Measurements from ENCODE around the gene BBS9. TPM values are rescaled to one million over a fixed set of nuclear protein-coding genes. Genes with fewer than 3 reads are reported as not detected.

BBS9 gene
- total and polyA plus RNA-seq, 5 donors = 4.5 to 18.1 (median 13.6) TPM

DNA sequence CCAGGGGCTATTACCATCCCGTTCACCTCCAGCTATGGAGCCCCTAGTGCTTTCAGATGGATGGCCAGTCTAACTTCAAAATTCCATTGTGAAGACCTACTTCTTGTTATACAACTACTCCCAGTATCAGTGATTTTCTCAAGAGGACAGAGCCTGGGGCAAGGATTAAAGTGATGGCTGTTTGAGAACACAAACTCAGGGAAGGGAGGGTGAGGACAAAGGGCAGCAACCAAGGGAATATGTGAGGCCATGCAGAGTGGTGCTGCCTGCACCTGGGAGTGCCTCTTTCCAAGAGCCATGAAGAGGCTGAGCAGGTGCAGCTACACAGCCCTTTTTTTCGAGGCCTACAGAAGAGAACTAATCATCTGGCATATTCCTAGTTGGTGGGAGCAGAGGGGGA lies 472.5 kb downstream of the BBS9 start:
- intact Hi-C loops (cut with DNase I) = no loop called here
- H3K27me3 ChIP-seq (ENCODE audit: control insufficient read depth, insufficient read depth) = no peaks in the 10 kb centered on the region
- no peaks in the 10 kb centered on the region for H3K4me1 ChIP-seq (ENCODE audit: control insufficient read depth, insufficient read depth, low read length)
- H3K9me3 ChIP-seq (ENCODE audit: control insufficient read depth, low read length) = no peaks in the 10 kb centered on the region
- DNase-seq (no peak), ATAC-seq (no peak)
- no peak overlapping the region for H3K4me3 ChIP-seq (ENCODE audit: low read length)
- H3K27ac ChIP-seq (ENCODE audit: low read length) = no peak overlapping the region
- WGBS = 93% methylated on average over 2 of the region's 2 CpGs

DNA sequence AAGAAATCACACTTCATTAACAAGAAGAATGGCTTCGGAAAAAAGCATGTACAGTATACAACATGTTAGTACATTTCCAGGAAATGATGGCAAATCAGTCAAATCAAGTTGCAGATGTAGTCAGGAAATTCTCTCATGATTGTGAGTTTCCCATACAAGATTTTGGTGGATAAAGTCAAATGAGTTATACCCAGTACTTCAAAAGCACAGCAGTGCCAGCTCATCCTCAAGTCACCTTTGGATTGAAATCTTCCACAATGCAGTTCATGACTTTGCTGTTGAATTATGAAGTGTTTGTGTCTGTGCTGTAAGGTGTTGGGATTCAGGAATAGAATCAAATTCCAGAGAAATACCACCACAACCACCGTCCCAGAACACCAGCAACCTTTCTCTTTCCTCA lies 474.7 kb downstream of the BBS9 start:
- 67% methylated on average over 2 of the region's 2 CpGs for WGBS
- intact Hi-C loops (cut with DNase I) = no loop called here
- Histone ChIP-seq H3K4me1 (ENCODE audit: control insufficient read depth, insufficient read depth, low read length) (no peaks in the 10 kb centered on the region), H3K27me3 (ENCODE audit: control insufficient read depth, insufficient read depth) (no peaks in the 10 kb centered on the region), H3K27ac (ENCODE audit: low read length) (no peak overlapping the region), H3K9me3 (ENCODE audit: control insufficient read depth, low read length) (no peaks in the 10 kb centered on the region), H3K4me3 (ENCODE audit: low read length) (no peak overlapping the region)
- DNase-seq = no peak
- no peak for ATAC-seq

DNA sequence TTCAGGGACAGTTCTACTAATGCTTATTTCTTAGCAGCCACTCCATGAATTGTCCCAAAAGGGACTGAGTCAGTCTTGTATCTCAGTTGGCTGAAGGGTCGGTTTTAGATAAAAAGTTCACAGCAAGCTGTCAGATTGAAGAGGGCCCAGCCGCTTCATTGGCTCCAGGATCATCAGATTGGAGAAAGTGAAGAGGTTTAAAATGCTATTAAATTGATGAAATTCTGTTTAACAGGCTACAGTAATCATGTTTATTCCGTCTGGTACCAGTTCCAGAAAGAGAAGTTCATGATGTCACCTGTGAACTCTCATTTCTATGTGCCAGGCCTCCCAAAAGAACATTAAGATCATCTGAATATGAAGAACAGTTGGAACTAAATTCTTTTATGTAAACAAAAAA lies 481.6 kb downstream of the BBS9 start:
- DNase-seq (peak in 1 of 3 donors; percentile 11), ATAC-seq (no peak)
- Histone ChIP-seq H3K27me3 (ENCODE audit: control insufficient read depth, insufficient read depth) (no peaks in the 10 kb centered on the region), H3K27ac (ENCODE audit: low read length) (no peak overlapping the region), H3K9me3 (ENCODE audit: control insufficient read depth, low read length) (no peaks in the 10 kb centered on the region), H3K4me1 (ENCODE audit: control insufficient read depth, insufficient read depth, low read length) (no peaks in the 10 kb centered on the region), H3K4me3 (ENCODE audit: low read length) (no peak overlapping the region)
- intact Hi-C loops (cut with DNase I) = no loop called here
- 58% methylated on average over 3 of the region's 3 CpGs for WGBS

DNA sequence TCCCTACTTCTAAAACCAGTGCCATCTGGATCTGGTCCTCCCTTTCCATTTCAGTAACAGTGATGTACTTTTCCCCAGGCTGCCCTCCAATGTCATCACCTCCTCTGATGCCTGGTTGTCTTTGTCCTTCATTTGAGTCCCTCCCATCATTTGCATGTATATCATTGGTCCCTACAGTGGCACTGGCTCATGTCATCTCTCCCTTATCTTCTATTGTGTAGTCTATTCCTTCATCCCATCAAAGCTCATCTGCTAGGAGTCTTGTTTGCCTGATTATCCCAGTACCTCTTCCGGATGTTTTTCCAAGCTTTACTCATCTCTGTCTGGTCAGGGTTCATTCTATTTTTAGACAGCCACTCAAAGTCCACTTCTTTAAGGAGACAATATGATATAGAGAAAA lies 483.1 kb downstream of the BBS9 start:
- Histone ChIP-seq H3K9me3 (ENCODE audit: control insufficient read depth, low read length) (no peaks in the 10 kb centered on the region), H3K27ac (ENCODE audit: low read length) (no peak overlapping the region), H3K4me1 (ENCODE audit: control insufficient read depth, insufficient read depth, low read length) (no peaks in the 10 kb centered on the region), H3K4me3 (ENCODE audit: low read length) (no peak overlapping the region), H3K27me3 (ENCODE audit: control insufficient read depth, insufficient read depth) (no peaks in the 10 kb centered on the region)
- DNase-seq (no peak), ATAC-seq (no peak)
- intact Hi-C loops (cut with DNase I) = no loop called here
- 57% methylated on average over 1 of the region's 1 CpG for WGBS

DNA sequence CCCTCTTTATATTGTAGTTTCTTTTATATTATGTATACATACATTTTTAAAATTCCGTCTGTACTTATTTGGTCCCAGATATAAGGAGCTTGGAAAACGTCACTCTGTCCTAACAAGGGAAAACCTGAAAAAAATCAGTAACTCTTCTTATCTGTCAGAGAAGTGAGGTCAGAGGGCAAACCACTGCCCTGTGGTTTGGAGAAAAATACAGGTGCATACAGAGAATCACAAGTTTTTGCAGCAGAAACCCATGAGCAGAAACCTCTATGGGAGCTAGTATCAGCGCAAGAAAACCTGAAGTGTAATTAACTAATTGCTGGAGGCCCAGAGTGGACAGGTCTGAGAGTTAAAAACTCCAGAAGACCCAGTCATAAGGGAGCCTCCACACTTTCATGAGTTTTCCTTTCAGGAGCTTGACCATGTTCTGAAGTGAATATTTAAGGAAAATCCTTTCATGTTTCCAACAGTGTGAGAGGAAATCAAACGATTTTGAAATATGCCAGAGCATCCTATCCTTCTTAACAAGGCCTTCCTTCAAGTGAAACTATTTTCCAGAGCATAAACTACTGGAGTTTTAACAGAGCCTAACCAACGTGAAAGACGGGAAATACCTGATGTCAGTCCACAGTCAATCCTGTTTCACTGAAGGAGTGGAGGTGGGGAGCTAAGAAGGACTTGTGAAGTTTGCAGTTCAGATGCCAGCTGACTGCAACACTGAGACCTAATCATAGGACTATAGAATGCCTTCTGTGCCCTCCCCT lies 485.2 kb downstream of the BBS9 start:
- Histone ChIP-seq H3K27ac (ENCODE audit: low read length) (no peak overlapping the region), H3K4me3 (ENCODE audit: low read length) (no peak overlapping the region), H3K4me1 (ENCODE audit: control insufficient read depth, insufficient read depth, low read length) (no peaks in the 10 kb centered on the region), H3K9me3 (ENCODE audit: control insufficient read depth, low read length) (no peaks in the 10 kb centered on the region), H3K27me3 (ENCODE audit: control insufficient read depth, insufficient read depth) (no peaks in the 10 kb centered on the region)
- 88% methylated on average over 6 of the region's 6 CpGs for WGBS
- DNase-seq (no peak), ATAC-seq (no peak)
- intact Hi-C loops (cut with DNase I) = no loop called here

- intact Hi-C loops (cut with DNase I) = no loop called here
These were observed 487.4 kb downstream of the BBS9 start for GRCh38 chr7:33616752-33617151.

DNA sequence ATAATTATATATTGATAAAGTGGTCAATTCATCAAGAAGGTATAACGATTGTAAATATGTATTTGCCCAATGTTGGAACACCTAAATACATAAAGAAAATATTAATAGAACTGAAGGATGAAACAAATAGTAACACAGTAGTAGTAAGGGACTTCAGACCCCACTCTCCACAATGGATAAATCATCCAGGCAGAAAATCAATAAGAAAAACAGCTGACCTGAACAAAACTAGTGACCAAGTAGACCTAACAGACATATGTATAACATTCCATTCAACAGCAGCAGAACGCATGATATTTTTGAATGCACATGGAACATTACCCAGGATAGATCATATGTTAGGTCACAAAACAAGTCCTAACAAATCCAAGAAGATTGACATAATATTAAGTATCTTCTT lies 489.9 kb downstream of the BBS9 start:
- DNase-seq (no peak), ATAC-seq (no peak)
- no peaks in the 10 kb centered on the region for H3K9me3 ChIP-seq (ENCODE audit: control insufficient read depth, low read length)
- H3K27ac ChIP-seq (ENCODE audit: low read length) = no peak overlapping the region
- H3K4me3 ChIP-seq (ENCODE audit: low read length) = no peak overlapping the region
- intact Hi-C loops (cut with DNase I) = no loop called here
- WGBS = 96% methylated on average over 2 of the region's 2 CpGs
- no peaks in the 10 kb centered on the region for H3K27me3 ChIP-seq (ENCODE audit: control insufficient read depth, insufficient read depth)
- no peaks in the 10 kb centered on the region for H3K4me1 ChIP-seq (ENCODE audit: control insufficient read depth, insufficient read depth, low read length)

More at GRCh38 chr7:33616752-33617151, 487.4 kb downstream of the BBS9 start:
- no peak for ATAC-seq
- 86% methylated on average over 2 of the region's 2 CpGs for WGBS
- Histone ChIP-seq H3K4me1 (ENCODE audit: control insufficient read depth, insufficient read depth, low read length) (no peaks in the 10 kb centered on the region), H3K27ac (ENCODE audit: low read length) (no peak overlapping the region), H3K27me3 (ENCODE audit: control insufficient read depth, insufficient read depth) (no peaks in the 10 kb centered on the region), H3K4me3 (ENCODE audit: low read length) (no peak overlapping the region), H3K9me3 (ENCODE audit: control insufficient read depth, low read length) (no peaks in the 10 kb centered on the region)
- no peak for DNase-seq

DNA sequence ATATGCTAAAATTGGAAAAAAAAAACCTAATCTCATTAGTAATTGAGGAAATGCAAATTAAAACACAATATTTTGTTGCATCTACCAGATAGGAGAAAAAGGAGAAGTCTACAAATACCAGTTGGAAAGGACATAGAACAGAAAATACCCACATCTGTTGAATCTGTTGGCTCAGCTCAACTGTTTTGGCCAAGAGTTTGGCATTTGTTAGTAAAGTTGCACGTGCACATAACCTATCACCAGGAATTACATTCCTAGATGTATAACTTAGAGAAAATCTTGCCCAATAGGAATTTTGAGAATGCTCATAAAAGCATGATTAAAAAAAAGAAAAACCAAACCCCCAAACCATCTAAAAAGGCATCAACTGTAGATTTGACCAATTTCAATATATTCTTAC lies 493.9 kb downstream of the BBS9 start:
- Histone ChIP-seq H3K27me3 (ENCODE audit: control insufficient read depth, insufficient read depth) (no peaks in the 10 kb centered on the region), H3K27ac (ENCODE audit: low read length) (no peak overlapping the region), H3K4me1 (ENCODE audit: control insufficient read depth, insufficient read depth, low read length) (no peaks in the 10 kb centered on the region), H3K9me3 (ENCODE audit: control insufficient read depth, low read length) (no peaks in the 10 kb centered on the region), H3K4me3 (ENCODE audit: low read length) (no peak overlapping the region)
- 76% methylated on average over 1 of the region's 1 CpG for WGBS
- no peak for ATAC-seq
- intact Hi-C loops (cut with DNase I) = no loop called here
- DNase-seq = no peak

- no peak for DNase-seq
- intact Hi-C loops (cut with DNase I) = no loop called here
- H3K9me3 ChIP-seq (ENCODE audit: control insufficient read depth, low read length) = no peaks in the 10 kb centered on the region
- no peak overlapping the region for H3K4me3 ChIP-seq (ENCODE audit: low read length)
- ATAC-seq = no peak
- H3K4me1 ChIP-seq (ENCODE audit: control insufficient read depth, insufficient read depth, low read length) = no peaks in the 10 kb centered on the region
- no peaks in the 10 kb centered on the region for H3K27me3 ChIP-seq (ENCODE audit: control insufficient read depth, insufficient read depth)
- H3K27ac ChIP-seq (ENCODE audit: low read length) = no peak overlapping the region
These were observed 494.9 kb downstream of the BBS9 start for GRCh38 chr7:33624215-33624614.

- Histone ChIP-seq H3K4me1 (ENCODE audit: control insufficient read depth, insufficient read depth, low read length) (no peaks in the 10 kb centered on the region), H3K9me3 (ENCODE audit: control insufficient read depth, low read length) (no peaks in the 10 kb centered on the region), H3K27ac (ENCODE audit: low read length) (no peak overlapping the region), H3K4me3 (ENCODE audit: low read length) (no peak overlapping the region), H3K27me3 (ENCODE audit: control insufficient read depth, insufficient read depth) (no peaks in the 10 kb centered on the region)
- ATAC-seq (no peak), DNase-seq (no peak)
- intact Hi-C loops (cut with DNase I) = no loop called here
- 96% methylated on average over 2 of the region's 2 CpGs for WGBS
These were observed 497.5 kb downstream of the BBS9 start for GRCh38 chr7:33626869-33627268.

DNA sequence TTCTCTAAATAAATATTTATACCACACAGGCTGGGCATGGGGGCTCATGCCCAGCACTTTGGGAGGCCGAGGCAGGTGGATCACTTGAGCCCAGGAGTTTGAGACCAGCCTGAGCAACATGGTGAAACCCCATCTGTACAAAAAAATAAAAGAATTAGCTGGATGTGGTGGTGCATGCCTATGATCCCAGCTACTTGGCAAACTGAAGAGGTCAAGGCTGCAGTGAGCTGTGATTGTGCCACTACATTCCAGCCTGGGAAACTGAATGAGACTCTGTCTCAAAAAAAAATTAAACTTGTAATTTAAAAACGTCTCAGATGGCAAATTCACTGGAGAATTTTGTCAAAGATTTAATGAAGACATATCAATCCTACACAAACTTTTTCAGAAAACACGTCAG lies 498.4 kb downstream of the BBS9 start:
- 74% methylated on average over 3 of the region's 3 CpGs for WGBS
- no peak overlapping the region for H3K4me3 ChIP-seq (ENCODE audit: low read length)

GRCh38 chr7:33628894-33629293 lies 499.5 kb downstream of the BBS9 start:
- no peak for ATAC-seq

More for the DNA sequence above, 498.4 kb downstream of the BBS9 start:
- no peaks in the 10 kb centered on the region for H3K9me3 ChIP-seq (ENCODE audit: control insufficient read depth, low read length)
- no peak for ATAC-seq
- no peaks in the 10 kb centered on the region for H3K27me3 ChIP-seq (ENCODE audit: control insufficient read depth, insufficient read depth)
- intact Hi-C loops (cut with DNase I) = no loop called here
- DNase-seq = no peak
- H3K4me1 ChIP-seq (ENCODE audit: control insufficient read depth, insufficient read depth, low read length) = no peaks in the 10 kb centered on the region
- H3K27ac ChIP-seq (ENCODE audit: low read length) = no peak overlapping the region

More at GRCh38 chr7:33628894-33629293, 499.5 kb downstream of the BBS9 start:
- no peak for DNase-seq
- no peaks in the 10 kb centered on the region for H3K27me3 ChIP-seq (ENCODE audit: control insufficient read depth, insufficient read depth)
- H3K9me3 ChIP-seq (ENCODE audit: control insufficient read depth, low read length) = no peaks in the 10 kb centered on the region
- no peak overlapping the region for H3K27ac ChIP-seq (ENCODE audit: low read length)
- WGBS = 81% methylated on average over 2 of the region's 2 CpGs
- no peak overlapping the region for H3K4me3 ChIP-seq (ENCODE audit: low read length)
- H3K4me1 ChIP-seq (ENCODE audit: control insufficient read depth, insufficient read depth, low read length) = no peaks in the 10 kb centered on the region
- intact Hi-C loops (cut with DNase I) = no loop called here

Measured in right cardiac atrium (tissue), 5 donors.